Measurements from ENCODE around the gene PPP2R5C. TPM values are rescaled to one million over a fixed set of nuclear protein-coding genes. Genes with fewer than 3 reads are reported as not detected.

The PPP2R5C gene
- total and polyA plus RNA-seq, 9 of the 15 experiments (the other 6 are each of a cell fraction or from before 2014, with no cell fraction given) = 284 to 617 (median 395) TPM

- Histone ChIP-seq H3K9me1 (ENCODE audit: control insufficient read depth, insufficient read depth, low read length) (no peaks in the 10 kb centered on the region), H3K4me1 (replicated peaks in 1 of 2; ENCODE audit: control insufficient read depth in 2 of 2, insufficient read depth in 2 of 2, low read length in 2 of 2) (peaks cover 0 to 3% of the 10 kb centered on the region in 2 experiments; a peak in 1 of 5 replicates), H4K20me1 (replicated peaks; ENCODE audit: control insufficient read depth, insufficient read depth, low read length) (no peaks in the 10 kb centered on the region), H2AFZ (ENCODE audit: low read depth, low read length) (no peak overlapping the region), H3K9me3 (replicated peaks; ENCODE audit: control insufficient read depth, insufficient read depth, low read depth, low read length) (no peaks in the 10 kb centered on the region), H3K9ac (ENCODE audit: insufficient read depth in 1 of 2, low read depth in 2 of 2, low read length in 2 of 2) (no peak overlapping the region), H3K36me3 (ENCODE audit: control insufficient read depth, insufficient read depth, low read length) (peaks cover 83% of the 10 kb centered on the region), H3K79me2 (ENCODE audit: control insufficient read depth, insufficient read depth, low read length) (no peaks in the 10 kb centered on the region), H3K4me3 (no peak overlapping the region), H3K4me2 (ENCODE audit: insufficient read depth, low read length) (no peak overlapping the region), H3K27me3 (ENCODE audit: control insufficient read depth in 2 of 2, insufficient read depth in 2 of 2, low read length in 2 of 2) (no peaks in the 10 kb centered on the region), H3K27ac (ENCODE audit: extremely low read depth, low read depth, low read length) (no peak overlapping the region)
- DNase-seq (ENCODE audit: extremely low read depth in 1 of 4, low spot score in 3 of 4) (no peak), FAIRE-seq (no peak), ATAC-seq (no peak)
- 94% methylated on average over 8 of the region's 8 CpGs for WGBS (ENCODE audit: insufficient coverage, low coverage, missing lambda C conversion rate)
- in situ Hi-C loops (cut with MboI) (no loop called here), intact Hi-C loops (cut with micrococcal nuclease) (no loop called here)
- ChIA-PET POLR2A (interaction anchor here (1.9 kb wide), 1 partner anchor 10 kb away, joined by 4 read pairs; no protein-coding TSS in a partner anchor), CTCF (ENCODE audit: low intra/inter-chr PET ratio) (no interaction called here)
- BruUV-seq (replicated peaks) = no TSS peak
- TF ChIP-seq ARID3A (IDR thresholded peaks at IDR 0.05; ENCODE audit: borderline replicate concordance, low read depth, low read length) = no peak
- no peak for TF ChIP-seq XRCC5 (IDR thresholded peaks at IDR 0.05; ENCODE audit: low read depth, low read length)
- no peak for TF ChIP-seq ZNF253 (CRISPR knock-in tag; conservative IDR thresholded peaks at IDR 0.05)
- no peak for TF ChIP-seq MBD1 (CRISPR knock-in tag; IDR thresholded peaks at IDR 0.05)
- TF ChIP-seq MAFF (IDR thresholded peaks at IDR 0.05; ENCODE audit: low read length) = no peak
- no peak for TF ChIP-seq EGR1 (conservative IDR thresholded peaks at IDR 0.05)
- TF ChIP-seq PTTG1 (tag; IDR thresholded peaks at IDR 0.05; ENCODE audit: low read depth) = no peak
These were observed 147.3 kb downstream of the PPP2R5C start for GRCh38 chr14:101908795-101909194.
